GM12801 (cell line): ENCODE measurements around the gene CYTH3.

Experiments used
- TF ChIP-seq, protein P1 (sequence below): IDR thresholded peaks from one replicate; pipeline ENCODE4 v1.5.1; 2011; ENCODE audit warnings: control low read depth; ENCODE audit not compliant: insufficient read length; ENCODE audit errors: extremely low read depth

Gene CYTH3

DNA sequence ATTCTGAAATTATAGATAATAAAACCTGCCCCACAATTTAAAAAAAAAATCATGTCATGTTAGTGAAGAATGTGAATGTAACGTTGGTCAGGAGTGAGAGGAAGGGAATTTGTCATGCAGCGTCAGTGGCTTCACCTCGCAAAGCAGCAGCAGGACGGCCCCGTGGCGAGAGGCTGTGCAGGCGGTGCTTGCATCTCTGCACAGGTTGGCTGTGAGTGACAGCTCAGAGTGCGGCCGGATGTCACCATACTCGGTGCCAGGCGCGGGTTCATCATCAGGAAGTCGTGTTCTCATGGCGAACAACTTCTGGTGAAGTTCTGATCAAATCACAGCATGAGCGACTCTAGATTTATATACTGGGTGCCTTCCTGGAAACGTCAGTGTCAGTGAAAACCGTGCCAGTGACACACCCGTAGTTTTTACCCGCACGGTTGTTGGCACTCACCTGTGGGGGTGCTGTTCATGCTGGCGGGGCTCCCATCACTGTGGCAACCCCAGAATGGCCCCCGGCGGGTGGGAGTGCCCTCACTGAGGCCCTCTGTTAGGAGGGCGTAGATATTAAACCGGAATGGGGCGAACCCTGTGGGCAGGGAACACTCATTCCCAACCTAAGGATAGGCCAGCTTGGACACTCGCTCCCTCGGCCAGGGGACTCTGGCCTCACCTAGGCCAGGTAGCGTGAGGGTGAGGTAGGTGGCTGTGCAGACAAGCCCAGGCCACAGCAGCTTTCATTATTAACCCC, 120.3 kb downstream of the CYTH3 start:
- TF ChIP-seq, protein P1, sequence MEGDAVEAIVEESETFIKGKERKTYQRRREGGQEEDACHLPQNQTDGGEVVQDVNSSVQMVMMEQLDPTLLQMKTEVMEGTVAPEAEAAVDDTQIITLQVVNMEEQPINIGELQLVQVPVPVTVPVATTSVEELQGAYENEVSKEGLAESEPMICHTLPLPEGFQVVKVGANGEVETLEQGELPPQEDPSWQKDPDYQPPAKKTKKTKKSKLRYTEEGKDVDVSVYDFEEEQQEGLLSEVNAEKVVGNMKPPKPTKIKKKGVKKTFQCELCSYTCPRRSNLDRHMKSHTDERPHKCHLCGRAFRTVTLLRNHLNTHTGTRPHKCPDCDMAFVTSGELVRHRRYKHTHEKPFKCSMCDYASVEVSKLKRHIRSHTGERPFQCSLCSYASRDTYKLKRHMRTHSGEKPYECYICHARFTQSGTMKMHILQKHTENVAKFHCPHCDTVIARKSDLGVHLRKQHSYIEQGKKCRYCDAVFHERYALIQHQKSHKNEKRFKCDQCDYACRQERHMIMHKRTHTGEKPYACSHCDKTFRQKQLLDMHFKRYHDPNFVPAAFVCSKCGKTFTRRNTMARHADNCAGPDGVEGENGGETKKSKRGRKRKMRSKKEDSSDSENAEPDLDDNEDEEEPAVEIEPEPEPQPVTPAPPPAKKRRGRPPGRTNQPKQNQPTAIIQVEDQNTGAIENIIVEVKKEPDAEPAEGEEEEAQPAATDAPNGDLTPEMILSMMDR, result no peak

DNA sequence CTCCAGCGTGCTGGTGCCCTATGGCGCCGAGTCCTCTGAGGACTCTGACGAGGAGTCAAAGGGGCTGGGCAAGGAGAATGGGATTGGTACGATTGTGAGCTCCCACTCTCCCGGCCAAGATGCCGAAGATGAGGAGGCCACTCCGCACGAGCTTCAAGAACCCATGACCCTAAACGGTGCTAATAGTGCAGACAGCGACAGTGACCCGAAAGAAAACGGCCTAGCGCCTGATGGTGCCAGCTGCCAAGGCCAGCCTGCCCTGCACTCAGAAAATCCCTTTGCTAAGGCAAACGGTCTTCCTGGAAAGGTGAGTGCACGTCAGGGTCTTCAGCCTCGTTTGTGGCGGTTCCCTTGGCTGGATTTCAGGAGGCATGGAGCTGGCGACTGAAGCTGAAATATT, 122.4 kb downstream of the CYTH3 start:
- TF ChIP-seq, protein P1, result no peak

DNA sequence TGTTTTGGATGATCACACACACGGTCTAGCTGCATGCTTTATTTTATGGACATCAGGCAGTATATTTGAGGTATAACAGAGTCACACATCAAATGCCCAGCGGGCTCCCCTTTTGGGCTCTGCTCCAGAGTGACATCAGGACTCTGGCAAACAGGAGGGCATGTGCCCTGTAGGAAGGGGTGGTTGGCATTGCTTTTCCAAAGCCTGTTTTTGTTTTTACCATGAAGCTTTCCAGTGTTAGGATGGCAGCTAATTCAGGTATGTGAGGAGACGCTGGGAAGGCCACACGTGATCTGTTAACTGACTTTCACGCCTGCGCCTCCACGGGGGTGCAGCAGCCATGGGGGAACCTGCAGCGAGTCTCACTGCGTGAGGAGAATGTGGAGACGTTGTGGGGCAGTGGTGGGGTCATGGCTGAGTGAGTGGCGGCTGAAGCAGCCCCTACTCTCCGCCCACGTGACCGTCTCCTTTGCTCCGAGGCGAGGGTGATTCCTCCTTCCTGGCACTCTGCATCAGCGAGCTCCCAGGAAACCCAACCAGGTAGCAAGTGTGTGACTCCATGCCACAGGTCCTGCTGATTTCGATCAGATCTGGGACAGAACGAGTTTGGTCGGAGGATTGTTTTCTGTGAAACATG, 123.6 kb downstream of the CYTH3 start:
- TF ChIP-seq, protein P1, result no peak

DNA sequence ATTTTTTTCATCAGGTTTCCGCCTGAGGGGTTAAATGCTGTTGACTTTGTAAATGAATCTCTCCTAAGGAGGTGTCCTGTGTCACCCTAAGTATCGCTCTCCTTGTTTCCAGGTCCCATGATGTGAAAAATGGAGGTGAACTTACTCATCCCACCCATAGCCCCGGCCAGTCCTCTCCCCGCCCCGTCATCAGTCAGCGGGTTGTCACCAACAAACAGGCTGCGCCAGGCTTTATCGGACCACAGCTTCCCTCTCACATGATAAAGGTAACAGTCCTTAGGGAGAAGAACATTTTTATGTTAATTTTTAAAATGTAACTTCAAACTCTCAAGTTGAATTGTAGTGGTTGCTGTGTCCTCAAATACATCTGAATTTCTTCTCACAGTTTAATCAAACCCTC, 124.8 kb downstream of the CYTH3 start:
- TF ChIP-seq, protein P1, result no peak

DNA sequence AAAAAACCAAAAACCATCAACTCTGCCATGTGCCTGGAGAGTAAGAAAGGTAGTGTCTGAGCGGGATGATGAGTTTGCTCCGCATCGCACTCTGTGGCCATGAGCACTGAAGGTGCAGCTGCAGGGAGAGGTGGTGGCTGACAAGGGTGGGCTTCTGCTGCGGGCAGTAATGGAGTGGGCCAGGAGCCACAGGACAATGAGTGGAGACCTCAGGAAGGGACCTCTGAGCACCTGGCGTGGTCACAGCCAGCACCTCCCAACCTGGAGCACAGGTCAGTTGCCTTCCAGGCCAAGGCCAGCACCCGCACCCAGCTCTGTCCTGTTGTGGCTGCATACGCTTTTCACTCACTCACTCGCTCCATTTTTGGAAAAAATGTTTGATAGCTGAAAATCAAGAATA, 125.8 kb downstream of the CYTH3 start:
- TF ChIP-seq, protein P1, result no peak

DNA sequence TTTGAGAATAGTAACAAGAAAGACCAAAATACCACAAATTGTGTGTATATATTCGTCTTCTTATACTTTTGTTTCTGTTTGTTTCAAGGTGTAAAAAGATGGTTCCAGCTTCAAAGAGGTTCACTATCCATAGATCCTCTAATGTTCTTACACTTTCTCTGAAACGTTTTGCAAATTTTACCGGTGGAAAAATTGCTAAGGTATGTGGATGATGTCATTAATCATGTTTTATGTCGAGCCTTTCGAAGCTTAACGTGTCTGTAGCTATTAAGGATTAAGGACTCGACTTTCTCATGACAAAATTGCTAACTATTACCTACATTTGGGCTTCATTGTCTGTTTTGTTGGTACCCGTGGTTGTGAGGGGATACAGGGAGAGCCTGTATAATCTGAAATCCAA, 128.4 kb downstream of the CYTH3 start:
- TF ChIP-seq, protein P1, result no peak

DNA sequence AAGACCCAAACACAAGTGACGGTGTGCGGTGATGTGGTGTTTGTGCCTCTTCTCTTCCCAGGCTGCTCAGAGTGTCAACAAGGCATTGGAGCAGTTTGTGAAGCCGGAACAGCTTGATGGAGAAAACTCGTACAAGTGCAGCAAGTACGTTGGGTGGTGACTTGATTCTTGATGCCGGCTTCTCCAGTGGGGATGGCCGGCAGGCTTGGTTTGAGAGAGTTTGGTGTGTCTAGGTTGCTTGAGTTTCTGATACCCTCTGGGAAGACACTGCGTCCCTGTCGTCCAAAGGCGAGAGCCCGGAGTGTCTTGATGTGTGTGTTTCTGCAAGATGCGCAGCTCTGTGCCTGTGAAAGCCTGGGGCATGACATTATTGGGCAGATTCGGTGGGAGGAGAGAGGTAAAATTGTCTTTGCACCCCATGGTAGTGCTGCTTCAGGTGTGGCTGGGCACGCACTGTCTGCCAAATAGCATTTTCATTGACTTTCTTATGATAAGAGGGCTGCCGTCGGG, 129.5 kb downstream of the CYTH3 start:
- TF ChIP-seq, protein P1, result no peak
